Measurements from ENCODE around the gene RRP15.
A peak's percentile ranks its signal among the peaks of the same experiment; 100 is the strongest.

The RRP15 gene

GRCh38 chr1:218341325-218341724 lies 56.2 kb downstream of the RRP15 start:
- H3K4me3 ChIP-seq (ENCODE audit: low read depth, low read length, poor library complexity, severe bottlenecking) = no peak overlapping the region
- H3K27ac ChIP-seq (ENCODE audit: low read depth, low read length, poor library complexity, severe bottlenecking) = no peak overlapping the region
- no peaks in the 10 kb centered on the region for H4K20me1 ChIP-seq (ENCODE audit: insufficient read depth, low read length)
- H3K4me2 ChIP-seq (ENCODE audit: low read length) = no peak overlapping the region
- H3K79me2 ChIP-seq (ENCODE audit: insufficient read depth, low read length) = no peaks in the 10 kb centered on the region
- no peaks in the 10 kb centered on the region for H3K9me2 ChIP-seq (ENCODE audit: low read depth, low read length)
- H3K9me3 ChIP-seq (ENCODE audit: low read length) = no peaks in the 10 kb centered on the region
- no peak overlapping the region for H3K9ac ChIP-seq (ENCODE audit: low read length)
- H3K4me1 ChIP-seq (ENCODE audit: insufficient read depth, low read length, severe bottlenecking) = peaks cover 12% of the 10 kb centered on the region
- no peaks in the 10 kb centered on the region for H3F3A ChIP-seq (ENCODE audit: insufficient read depth, low read length)
- TF ChIP-seq EZH2 (IDR thresholded peaks at IDR 0.05; ENCODE audit: borderline replicate concordance, low read length) (no peak), CTCF (IDR thresholded peaks at IDR 0.05; ENCODE audit: low read length) (no peak)
- H3K36me3 ChIP-seq (ENCODE audit: insufficient read depth, low read length) = no peaks in the 10 kb centered on the region; the same call in 1 of the 2 replicates
- H2AFZ ChIP-seq (ENCODE audit: low read length) = no peak overlapping the region
- no peaks in the 10 kb centered on the region for H3K27me3 ChIP-seq (ENCODE audit: insufficient read depth, low read length)

- no peaks in the 10 kb centered on the region for H3F3A ChIP-seq (ENCODE audit: insufficient read depth, low read length)
- no peaks in the 10 kb centered on the region for H3K9me3 ChIP-seq (ENCODE audit: low read length)
- H2AFZ ChIP-seq (ENCODE audit: low read length) = no peak overlapping the region
- no peaks in the 10 kb centered on the region; the same call in 1 of the 2 replicates for H3K36me3 ChIP-seq (ENCODE audit: insufficient read depth, low read length)
- no peak overlapping the region for H3K4me3 ChIP-seq (ENCODE audit: low read depth, low read length, poor library complexity, severe bottlenecking)
- H3K79me2 ChIP-seq (ENCODE audit: insufficient read depth, low read length) = no peaks in the 10 kb centered on the region
- no peak overlapping the region for H3K27ac ChIP-seq (ENCODE audit: low read depth, low read length, poor library complexity, severe bottlenecking)
- no peak for TF ChIP-seq EZH2 (IDR thresholded peaks at IDR 0.05; ENCODE audit: borderline replicate concordance, low read length)
- no peak for TF ChIP-seq CTCF (IDR thresholded peaks at IDR 0.05; ENCODE audit: low read length)
- no peak overlapping the region for H3K4me2 ChIP-seq (ENCODE audit: low read length)
- H3K9me2 ChIP-seq (ENCODE audit: low read depth, low read length) = no peaks in the 10 kb centered on the region
- H4K20me1 ChIP-seq (ENCODE audit: insufficient read depth, low read length) = no peaks in the 10 kb centered on the region
- peaks cover 14% of the 10 kb centered on the region for H3K4me1 ChIP-seq (ENCODE audit: insufficient read depth, low read length, severe bottlenecking)
- 0 out of 2 replicates have a peak, but pooled peaks cover 3% of the 10 kb centered on the region for H3K27me3 ChIP-seq (ENCODE audit: insufficient read depth, low read length)
- H3K9ac ChIP-seq (ENCODE audit: low read length) = no peak overlapping the region
Observed at GRCh38 chr1:218342091-218342490, 57.0 kb downstream of the RRP15 start.

- Histone ChIP-seq H3K9ac (ENCODE audit: low read length) (no peak within 1 kb of the TSS), H3K79me2 (ENCODE audit: insufficient read depth, low read length) (no peaks in the 10 kb centered on the region), H3K4me2 (ENCODE audit: low read length) (peak within 1 kb of the TSS; percentile 53; the same call in 1 of the 2 replicates), H3K27me3 (ENCODE audit: insufficient read depth, low read length) (0 out of 2 replicates have a peak, but pooled peaks cover 4% of the 10 kb centered on the region), H3K36me3 (ENCODE audit: insufficient read depth, low read length) (no peaks in the 10 kb centered on the region; the same call in 1 of the 2 replicates), H3K9me2 (ENCODE audit: low read depth, low read length) (no peaks in the 10 kb centered on the region), H3F3A (ENCODE audit: insufficient read depth, low read length) (no peaks in the 10 kb centered on the region), H4K20me1 (ENCODE audit: insufficient read depth, low read length) (no peaks in the 10 kb centered on the region), H3K4me3 (ENCODE audit: low read depth, low read length, poor library complexity, severe bottlenecking) (peak within 1 kb of the TSS; percentile 46), H3K27ac (ENCODE audit: low read depth, low read length, poor library complexity, severe bottlenecking) (no peak within 1 kb of the TSS), H2AFZ (ENCODE audit: low read length) (no peak within 1 kb of the TSS), H3K4me1 (ENCODE audit: insufficient read depth, low read length, severe bottlenecking) (peaks cover 14% of the 10 kb centered on the region), H3K9me3 (ENCODE audit: low read length) (no peaks in the 10 kb centered on the region)
- no peak for TF ChIP-seq EZH2 (IDR thresholded peaks at IDR 0.05; ENCODE audit: borderline replicate concordance, low read length)
- no peak for TF ChIP-seq CTCF (IDR thresholded peaks at IDR 0.05; ENCODE audit: low read length)
Observed at GRCh38 chr1:218344814-218345672, 60.0 kb downstream of the RRP15 start, which contains the start of gene TGFB2. TGFB2 (plus strand) TSS chr1:218345336; CDS start chr1:218346702, 1,366 bp downstream.
